ENCODE data around the gene EEF2. TPM values are rescaled to one million over a fixed set of nuclear protein-coding genes. Genes with fewer than 3 reads are reported as not detected.
A peak's percentile ranks its signal among the peaks of the same experiment; 100 is the strongest.

The EEF2 gene
- total RNA-seq, 1 donor from 2014 or later: 1,288 TPM

DNA sequence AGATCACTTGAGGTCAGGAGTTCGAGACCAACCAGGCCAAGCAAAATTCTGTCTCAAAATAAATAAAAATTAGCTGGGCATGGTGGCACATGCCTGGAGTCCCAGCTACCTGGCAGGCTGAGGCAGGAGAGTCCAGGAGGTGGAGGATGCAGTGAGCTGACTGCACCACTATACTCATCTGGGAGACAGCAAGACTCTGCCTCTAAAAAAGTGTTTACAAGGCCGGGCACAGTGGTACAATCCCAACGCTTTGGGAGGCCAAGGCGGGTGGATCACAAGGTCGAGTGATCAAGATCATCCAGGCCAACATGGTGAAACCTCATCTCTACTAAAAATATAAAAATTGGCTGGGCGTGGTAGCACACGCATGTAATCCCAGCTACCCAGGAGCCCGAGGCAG lies 10.1 kb downstream of the EEF2 start:
- no peak overlapping the region for H3K27ac Mint-ChIP-seq
- no peaks in the 10 kb centered on the region for H3K36me3 ChIP-seq

DNA sequence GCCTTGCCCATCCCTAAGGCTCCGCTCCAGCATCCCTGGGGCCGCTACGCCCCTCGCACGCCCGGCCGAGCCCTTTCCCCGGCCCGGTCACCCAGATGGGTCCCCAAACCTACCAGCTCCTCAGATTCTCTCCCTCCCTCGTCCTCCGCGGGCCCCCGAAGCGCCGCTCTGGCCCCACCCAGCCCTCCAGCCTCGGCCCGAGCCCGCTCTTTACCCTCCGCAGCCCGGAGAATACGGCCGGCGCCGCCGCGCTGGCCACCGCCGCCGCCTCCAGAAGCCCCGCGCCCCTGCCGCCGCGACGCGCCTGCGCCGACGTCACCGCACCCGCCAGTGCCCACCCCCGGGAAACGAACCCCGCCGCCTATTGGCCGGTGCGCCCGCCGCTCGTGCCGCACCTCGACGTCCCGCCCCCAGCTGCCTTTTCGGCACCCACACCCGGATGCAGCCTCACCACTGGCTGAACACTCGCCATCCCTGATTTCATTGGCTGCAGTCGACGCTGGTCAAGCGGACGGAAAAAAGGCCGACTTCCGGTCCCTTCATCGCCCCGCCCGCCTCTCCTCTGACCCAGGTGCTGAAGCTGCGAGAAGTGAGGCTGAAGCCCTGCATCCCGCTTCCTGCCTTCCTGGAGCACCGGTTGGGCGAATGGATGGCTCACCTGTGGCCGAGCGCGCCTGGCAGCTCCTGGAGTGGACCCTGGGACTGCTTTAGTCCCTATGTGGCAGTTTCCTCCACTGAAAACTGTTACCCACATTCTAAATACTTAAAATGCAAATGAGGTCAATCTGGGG lies 14.3 kb downstream of the EEF2 start, which contains the start of gene DAPK3:
Gene DAPK3 (minus strand): TSS at position 292 of the 791 bp plus-strand sequence. CDS start 1,364 bp downstream, outside the sequence.
- TF ChIP-seq EZH2phosphoT487 (IDR thresholded peaks at IDR 0.05) (no peak), EZH2 (IDR thresholded peaks at IDR 0.05) (no peak)
- H3K27me3 ChIP-seq: no peaks in the 10 kb centered on the region
- peaks cover 39% of the 10 kb centered on the region for H3K79me2 ChIP-seq (ENCODE audit: low read depth)
- no peak within 1 kb of the TSS for H2AFZ ChIP-seq (replicated peaks)
- Mint-ChIP-seq H3K36me3 (peaks cover 12% of the 10 kb centered on the region), H3K4me1 (peaks cover 30% of the 10 kb centered on the region), H3K27me3 (ENCODE audit: insufficient read depth, low read depth) (peaks cover 7% of the 10 kb centered on the region), H3K9me3 (no peaks in the 10 kb centered on the region), H3K4me3 (peak within 1 kb of the TSS; percentile 98), H3K27ac (peak within 1 kb of the TSS; percentile 99)
- peaks cover 66% of the 10 kb centered on the region for H4K20me1 ChIP-seq (ENCODE audit: low read depth)
- peak within 1 kb of the TSS; percentile 90 for H3K4me2 ChIP-seq
- H3K4me3 ChIP-seq: peak within 1 kb of the TSS; percentile 89
- peak within 1 kb of the TSS; percentile 92 for H3K9ac ChIP-seq
- peak within 1 kb of the TSS; percentile 91 for H3K27ac ChIP-seq
- H3K36me3 ChIP-seq: no peaks in the 10 kb centered on the region
- peak; percentile 99 for DNase-seq (ENCODE audit: low spot score)
- peaks cover 49% of the 10 kb centered on the region for H3F3A ChIP-seq (ENCODE audit: low read depth)
- no peaks in the 10 kb centered on the region for H3K9me3 ChIP-seq (ENCODE audit: low read depth)
- peaks cover 17% of the 10 kb centered on the region for H3K4me1 ChIP-seq

More for the DNA sequence above, 10.1 kb downstream of the EEF2 start:
- H3F3A ChIP-seq (ENCODE audit: low read depth): peaks cover 64% of the 10 kb centered on the region
- no peaks in the 10 kb centered on the region for H3K9me3 Mint-ChIP-seq
- peaks cover 7% of the 10 kb centered on the region for H3K27me3 Mint-ChIP-seq (ENCODE audit: insufficient read depth, low read depth)
- DNase-seq (ENCODE audit: low spot score): no peak
- H2AFZ ChIP-seq (replicated peaks): no peak overlapping the region
- H3K27me3 ChIP-seq: no peaks in the 10 kb centered on the region
- H3K36me3 Mint-ChIP-seq: peaks cover 17% of the 10 kb centered on the region
- peaks cover 70% of the 10 kb centered on the region for H4K20me1 ChIP-seq (ENCODE audit: low read depth)
- H3K4me3 ChIP-seq: no peak overlapping the region
- H3K4me1 ChIP-seq: peaks cover 3% of the 10 kb centered on the region
- no peak for TF ChIP-seq EZH2phosphoT487 (IDR thresholded peaks at IDR 0.05)
- no peak for TF ChIP-seq EZH2 (IDR thresholded peaks at IDR 0.05)
- TF ChIP-seq, protein P1, sequence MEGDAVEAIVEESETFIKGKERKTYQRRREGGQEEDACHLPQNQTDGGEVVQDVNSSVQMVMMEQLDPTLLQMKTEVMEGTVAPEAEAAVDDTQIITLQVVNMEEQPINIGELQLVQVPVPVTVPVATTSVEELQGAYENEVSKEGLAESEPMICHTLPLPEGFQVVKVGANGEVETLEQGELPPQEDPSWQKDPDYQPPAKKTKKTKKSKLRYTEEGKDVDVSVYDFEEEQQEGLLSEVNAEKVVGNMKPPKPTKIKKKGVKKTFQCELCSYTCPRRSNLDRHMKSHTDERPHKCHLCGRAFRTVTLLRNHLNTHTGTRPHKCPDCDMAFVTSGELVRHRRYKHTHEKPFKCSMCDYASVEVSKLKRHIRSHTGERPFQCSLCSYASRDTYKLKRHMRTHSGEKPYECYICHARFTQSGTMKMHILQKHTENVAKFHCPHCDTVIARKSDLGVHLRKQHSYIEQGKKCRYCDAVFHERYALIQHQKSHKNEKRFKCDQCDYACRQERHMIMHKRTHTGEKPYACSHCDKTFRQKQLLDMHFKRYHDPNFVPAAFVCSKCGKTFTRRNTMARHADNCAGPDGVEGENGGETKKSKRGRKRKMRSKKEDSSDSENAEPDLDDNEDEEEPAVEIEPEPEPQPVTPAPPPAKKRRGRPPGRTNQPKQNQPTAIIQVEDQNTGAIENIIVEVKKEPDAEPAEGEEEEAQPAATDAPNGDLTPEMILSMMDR (IDR thresholded peaks at IDR 0.05): no peak
- no peak overlapping the region for H3K9ac ChIP-seq
- H3K4me2 ChIP-seq: no peak overlapping the region
- no peak overlapping the region for H3K4me3 Mint-ChIP-seq
- H3K79me2 ChIP-seq (ENCODE audit: low read depth): peaks cover 40% of the 10 kb centered on the region
- no peak overlapping the region for H3K27ac ChIP-seq
- no peaks in the 10 kb centered on the region for H3K9me3 ChIP-seq (ENCODE audit: low read depth)
- peaks cover 4% of the 10 kb centered on the region for H3K4me1 Mint-ChIP-seq

DNA sequence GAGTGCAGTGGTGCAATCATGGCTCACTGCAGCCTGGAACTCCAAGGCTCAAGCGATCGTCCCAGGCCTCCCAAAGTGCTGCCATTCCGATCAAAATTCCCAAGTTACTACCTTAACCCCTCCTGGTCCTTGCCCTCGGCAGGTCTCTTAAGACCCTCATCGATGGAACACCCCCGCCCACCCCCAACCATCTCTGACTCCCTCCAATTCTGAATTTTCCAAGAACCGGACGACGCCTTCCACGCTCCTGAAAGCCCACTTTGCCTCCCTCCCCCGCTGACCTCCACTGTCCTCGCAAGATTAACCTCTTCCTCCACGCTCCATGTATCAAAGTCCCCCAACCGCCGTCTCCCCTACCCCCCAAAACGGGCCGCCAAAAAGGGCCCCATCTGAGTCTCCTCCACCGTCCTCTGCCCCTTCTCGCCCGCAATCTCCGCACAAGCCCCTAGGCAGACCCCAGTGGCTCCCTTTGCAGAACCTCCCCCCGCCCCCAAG lies 14.9 kb downstream of the EEF2 start:
- no peaks in the 10 kb centered on the region for H3K27me3 ChIP-seq
- H3K9me3 Mint-ChIP-seq: no peaks in the 10 kb centered on the region
- peaks cover 9% of the 10 kb centered on the region for H3K36me3 Mint-ChIP-seq
- H2AFZ ChIP-seq (replicated peaks): no peak overlapping the region
- H3F3A ChIP-seq (ENCODE audit: low read depth): peaks cover 43% of the 10 kb centered on the region
- H3K4me3 ChIP-seq: peak overlapping the region; percentile 89
- peak overlapping the region; percentile 98 for H3K4me3 Mint-ChIP-seq
- peaks cover 45% of the 10 kb centered on the region for H3K79me2 ChIP-seq (ENCODE audit: low read depth)
- H3K27ac Mint-ChIP-seq: peak overlapping the region; percentile 99
- TF ChIP-seq EZH2 (IDR thresholded peaks at IDR 0.05) (no peak), EZH2phosphoT487 (IDR thresholded peaks at IDR 0.05) (no peak)
- TF ChIP-seq, protein P1 (IDR thresholded peaks at IDR 0.05): no peak
- peaks cover 6% of the 10 kb centered on the region for H3K27me3 Mint-ChIP-seq (ENCODE audit: insufficient read depth, low read depth)
- peak; percentile 22 for DNase-seq (ENCODE audit: low spot score)
- no peaks in the 10 kb centered on the region for H3K36me3 ChIP-seq
- H3K27ac ChIP-seq: peak overlapping the region; percentile 91
- peaks cover 30% of the 10 kb centered on the region for H3K4me1 Mint-ChIP-seq
- H3K4me1 ChIP-seq: peaks cover 17% of the 10 kb centered on the region
- H3K9ac ChIP-seq: peak overlapping the region; percentile 92
- peak overlapping the region; percentile 90 for H3K4me2 ChIP-seq
- H3K9me3 ChIP-seq (ENCODE audit: low read depth): no peaks in the 10 kb centered on the region
- peaks cover 65% of the 10 kb centered on the region for H4K20me1 ChIP-seq (ENCODE audit: low read depth)

Measured in neural progenitor cell (in vitro differentiated cells).